GDM1 (cell line): ENCODE data around the gene ZNF14.
"Not testable (repeated sequence)": the region's sequence is repeated elsewhere in the genome, so short reads cannot be mapped to it uniquely, and the experiment has no call there.

ENCODE experiments used
- DNase-seq: peaks from one replicate; lab custom pipeline; 2025; lab: John Stamatoyannopoulos, UW

Gene ZNF14

GRCh38 chr19:19687090-19687489 is 45.8 kb downstream of the ZNF14 start:
- DNase-seq: no peak

DNA sequence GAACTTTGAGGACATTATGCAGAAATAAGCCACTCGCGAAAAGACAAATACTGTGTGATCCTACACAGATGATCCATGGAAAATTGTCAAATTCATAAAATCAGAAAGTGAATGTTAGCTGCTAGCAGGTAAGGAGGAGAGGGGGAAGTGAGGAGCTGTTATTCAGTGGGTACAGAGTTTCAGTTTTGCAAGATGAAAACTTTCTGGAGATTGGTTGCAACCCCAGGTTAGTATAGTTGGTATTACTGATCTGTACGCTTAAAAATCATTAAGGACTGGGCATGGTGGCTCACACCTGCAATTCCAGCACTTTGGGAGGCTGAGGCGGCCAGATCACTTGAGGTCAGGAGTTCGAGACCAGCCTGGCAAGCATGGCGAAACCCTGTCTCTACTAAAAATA is 46.3 kb downstream of the ZNF14 start:
- DNase-seq: no peak

- not testable (repeated sequence) for DNase-seq
Observed at GRCh38 chr19:19686119-19686518, 46.8 kb downstream of the ZNF14 start.

DNA sequence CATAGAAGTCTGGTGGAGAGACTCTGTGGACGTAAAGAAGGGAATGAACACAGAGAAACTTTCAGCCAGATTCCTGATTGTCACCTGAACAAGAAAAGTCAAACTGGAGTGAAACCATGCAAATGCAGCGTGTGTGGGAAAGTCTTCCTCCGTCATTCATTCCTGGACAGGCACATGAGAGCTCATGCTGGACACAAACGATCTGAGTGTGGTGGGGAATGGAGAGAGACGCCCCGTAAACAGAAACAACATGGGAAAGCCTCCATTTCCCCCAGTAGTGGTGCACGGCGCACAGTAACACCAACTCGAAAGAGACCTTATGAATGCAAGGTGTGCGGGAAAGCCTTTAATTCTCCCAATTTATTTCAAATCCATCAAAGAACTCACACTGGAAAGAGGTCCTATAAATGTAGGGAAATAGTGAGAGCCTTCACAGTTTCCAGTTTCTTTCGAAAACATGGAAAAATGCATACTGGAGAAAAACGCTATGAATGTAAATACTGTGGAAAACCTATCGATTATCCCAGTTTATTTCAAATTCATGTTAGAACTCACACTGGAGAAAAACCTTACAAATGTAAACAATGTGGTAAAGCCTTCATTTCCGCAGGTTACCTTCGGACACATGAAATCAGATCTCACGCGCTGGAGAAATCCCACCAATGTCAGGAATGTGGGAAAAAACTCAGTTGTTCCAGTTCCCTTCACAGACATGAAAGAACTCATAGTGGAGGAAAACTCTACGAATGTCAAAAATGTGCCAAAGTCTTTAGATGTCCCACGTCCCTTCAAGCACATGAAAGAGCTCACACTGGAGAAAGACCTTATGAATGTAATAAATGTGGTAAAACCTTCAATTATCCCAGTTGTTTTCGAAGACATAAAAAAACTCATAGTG is 53.5 kb downstream of the ZNF14 start:
- DNase-seq: no peak

- DNase-seq: no peak
Observed at GRCh38 chr19:19677579-19677978, 55.3 kb downstream of the ZNF14 start.

GRCh38 chr19:19674315-19674714 is 58.6 kb downstream of the ZNF14 start:
- DNase-seq: no peak

- DNase-seq: no peak
Observed at GRCh38 chr19:19672816-19673215, 60.1 kb downstream of the ZNF14 start.

DNA sequence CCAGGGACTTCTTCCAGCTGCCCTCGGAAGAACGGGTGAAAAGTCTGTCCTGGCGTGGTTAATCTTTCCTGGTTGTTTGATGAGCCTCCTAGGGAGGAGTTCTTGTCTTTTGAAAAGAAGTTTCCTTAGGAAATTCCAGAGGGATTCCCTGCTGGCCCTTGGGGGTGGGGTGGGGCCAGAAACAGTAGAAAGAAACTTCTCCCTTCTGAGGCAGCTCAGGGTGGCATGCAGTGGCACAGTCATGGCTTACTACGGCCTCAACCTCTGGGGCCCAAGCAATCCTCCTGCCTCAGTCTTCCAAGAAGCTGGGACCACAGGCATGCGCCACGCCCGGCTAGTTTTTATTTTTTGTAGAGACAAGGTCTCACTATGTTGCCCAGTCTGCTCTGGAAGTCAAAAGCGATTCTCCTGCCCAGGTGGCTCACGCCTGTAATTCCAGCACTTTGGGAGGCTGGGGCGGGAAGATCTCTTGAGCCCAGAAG is 62.8 kb downstream of the ZNF14 start:
- DNase-seq: no peak

DNA sequence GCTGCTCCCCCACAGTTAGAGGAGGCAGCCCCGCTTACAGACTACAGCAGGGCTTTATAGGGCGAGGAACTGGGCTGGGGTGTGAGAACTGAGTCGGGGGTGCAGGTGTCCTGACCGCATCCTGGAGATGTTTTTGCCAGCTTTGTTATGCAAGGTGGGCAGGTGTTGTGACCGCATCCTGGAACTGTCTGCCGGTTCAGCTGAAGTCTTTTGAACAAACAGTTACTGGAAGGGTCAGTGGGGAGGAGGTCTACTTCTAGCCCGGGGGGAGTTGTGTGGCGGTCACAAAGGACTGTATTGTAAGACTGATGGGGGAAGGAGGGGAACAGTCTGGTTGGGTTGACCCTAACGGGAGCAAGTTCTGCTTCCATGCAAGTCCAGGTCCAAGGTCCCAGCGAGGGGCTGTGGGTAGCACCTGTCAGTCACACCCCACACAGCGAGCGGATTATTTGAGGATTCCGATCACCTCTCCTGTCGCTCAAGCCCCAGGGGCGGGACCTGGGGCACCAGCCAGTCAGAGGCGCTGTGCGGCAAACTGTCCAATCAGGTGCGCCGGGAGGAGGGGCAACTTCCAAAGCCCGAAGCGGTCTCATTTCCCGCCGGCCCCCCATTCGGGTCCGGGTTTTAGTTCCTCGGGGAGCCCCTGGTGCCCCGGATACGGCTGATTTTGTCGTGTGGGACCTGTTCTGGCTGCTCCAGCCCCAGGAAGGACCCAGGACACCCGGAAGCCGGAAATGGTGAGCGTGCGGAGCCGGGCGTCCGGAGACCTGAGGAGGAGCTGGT is 64.5 kb downstream of the ZNF14 start, which contains the start of gene ZNF101:
Gene ZNF101 (plus strand): TSS at position 610 of the 783 bp plus-strand sequence. CDS start 125 bp downstream, at position 735.
- peak; percentile 91 for DNase-seq

DNA sequence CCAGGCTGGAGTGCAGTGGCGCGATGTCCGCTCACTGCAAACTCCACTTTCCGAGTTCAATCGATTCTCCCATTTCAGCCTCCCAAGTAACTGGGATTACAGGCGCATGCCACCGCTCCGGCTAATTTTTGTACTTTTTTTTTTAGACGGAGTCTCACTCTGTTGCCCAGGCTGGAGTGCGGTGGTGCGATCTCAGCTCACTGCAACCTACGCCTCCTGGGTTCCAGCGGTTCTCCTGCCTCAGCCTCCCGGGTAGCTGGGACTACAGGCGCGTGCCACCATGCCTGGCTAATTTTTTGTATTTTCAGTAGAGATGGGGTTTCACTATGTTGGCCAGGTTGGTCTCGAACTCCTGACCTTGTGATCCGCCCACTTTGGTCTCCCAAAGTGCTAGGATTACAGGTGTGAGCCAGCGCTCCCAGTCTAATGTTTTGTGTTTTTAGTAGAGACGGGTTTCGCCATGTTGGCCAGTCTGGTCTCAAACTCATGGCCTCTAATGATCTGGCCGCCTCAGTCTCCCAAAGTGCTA is 67.4 kb downstream of the ZNF14 start:
- not testable (repeated sequence) for DNase-seq

- peak; percentile 97 for DNase-seq
Observed at GRCh38 chr19:19663256-19664120, 69.4 kb downstream of the ZNF14 start, which contains the start of gene ATP13A1. TSS of gene ATP13A1 (minus strand) at chr19:19663676. CDS start at chr19:19663666, 10 bp downstream.

- no peak for DNase-seq
Observed at GRCh38 chr19:19662871-19663255, 70.0 kb downstream of the ZNF14 start.

- no peak for DNase-seq
Observed at GRCh38 chr19:19662344-19662743, 70.6 kb downstream of the ZNF14 start.

- peak; percentile 9 for DNase-seq
Observed at GRCh38 chr19:19661675-19662251, 71.1 kb downstream of the ZNF14 start.

DNA sequence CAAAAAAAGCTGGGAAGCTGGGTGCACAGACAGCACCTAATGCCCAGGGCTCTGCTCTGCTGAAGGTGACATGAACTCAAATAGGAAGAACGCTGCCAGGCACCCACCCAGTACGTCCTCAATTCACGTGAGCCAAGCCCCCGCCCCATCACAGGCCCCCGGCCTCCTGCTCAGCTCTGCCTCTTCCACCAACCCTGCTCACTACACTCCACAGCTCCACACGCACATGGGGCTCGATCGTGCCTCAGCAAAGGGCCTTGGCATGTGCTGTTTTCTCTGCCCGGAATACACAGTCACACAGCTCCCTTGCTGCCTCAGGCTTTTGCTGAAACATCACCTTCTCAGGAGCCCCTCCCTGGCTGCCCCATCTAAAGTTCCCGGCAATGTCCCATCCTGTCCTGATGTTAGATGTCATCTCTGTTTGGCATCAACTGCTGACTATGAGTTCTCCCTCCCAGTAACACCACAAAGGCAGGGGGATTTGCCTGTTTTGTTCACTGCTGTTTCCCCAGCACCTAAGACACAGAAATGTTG is 71.7 kb downstream of the ZNF14 start:
- DNase-seq: no peak
